Measurements from ENCODE around the gene ZNF180.
"Not testable (repeated sequence)": the region's sequence is repeated elsewhere in the genome, so short reads cannot be mapped to it uniquely, and the experiment has no call there.

The ZNF180 gene

DNA sequence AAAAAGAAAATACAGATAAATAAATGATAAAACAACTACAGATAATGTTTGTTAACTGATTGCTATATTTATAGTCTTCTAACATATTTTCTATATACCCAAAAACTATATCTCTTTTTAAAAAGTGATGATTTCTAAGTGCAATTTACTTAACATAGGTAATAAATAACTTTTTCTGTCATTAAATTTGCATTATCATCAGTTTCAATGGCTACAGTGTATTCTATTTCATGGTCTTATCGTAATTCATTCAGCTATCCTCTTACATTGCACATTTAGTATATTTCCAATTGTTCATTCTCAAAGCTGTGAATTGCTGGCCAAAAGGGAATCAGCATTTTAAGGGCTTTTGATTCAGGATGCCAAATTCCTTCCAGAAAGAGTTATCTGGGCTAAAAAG, 3.6 kb downstream of the ZNF180 start:
- DNase-seq (ENCODE audit: low read depth): no peak

DNA sequence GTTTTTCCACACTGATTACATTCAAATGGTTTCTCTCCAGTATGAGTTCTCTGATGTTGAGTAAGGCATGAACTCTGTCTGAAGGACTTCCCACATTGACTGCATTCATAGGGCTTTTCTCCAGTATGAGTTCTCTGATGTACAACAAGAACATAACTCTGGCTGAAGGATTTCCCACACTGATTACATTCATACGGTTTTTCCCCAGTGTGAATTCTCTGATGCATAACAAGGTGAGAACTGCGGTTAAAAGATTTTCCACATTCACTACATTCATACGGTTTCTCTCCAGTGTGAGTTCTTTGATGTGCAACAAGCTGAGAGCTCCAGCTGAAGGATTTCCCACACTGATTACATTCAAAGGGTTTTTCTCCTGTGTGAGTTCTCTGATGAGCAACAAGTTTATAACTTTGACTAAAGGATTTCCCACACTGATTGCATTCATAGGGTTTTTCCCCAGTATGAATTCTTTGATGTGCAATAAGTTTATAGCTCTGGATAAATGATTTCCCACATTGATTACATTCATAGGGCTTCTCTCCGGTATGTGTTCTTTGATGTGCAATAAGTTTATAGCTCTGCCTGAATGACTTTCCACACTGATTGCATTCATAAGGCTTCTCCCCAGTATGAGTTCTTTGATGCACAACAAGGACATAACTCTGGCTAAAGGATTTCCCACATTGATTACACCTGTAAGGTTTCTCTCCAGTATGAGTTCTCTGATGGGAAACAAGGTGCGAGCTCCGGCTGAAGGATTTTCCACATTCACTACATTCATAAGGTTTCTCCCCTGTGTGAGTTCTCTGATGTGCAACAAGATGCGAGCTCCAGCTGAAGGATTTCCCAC, 23.5 kb downstream of the ZNF180 start:
- DNase-seq (ENCODE audit: low read depth): no peak

DNA sequence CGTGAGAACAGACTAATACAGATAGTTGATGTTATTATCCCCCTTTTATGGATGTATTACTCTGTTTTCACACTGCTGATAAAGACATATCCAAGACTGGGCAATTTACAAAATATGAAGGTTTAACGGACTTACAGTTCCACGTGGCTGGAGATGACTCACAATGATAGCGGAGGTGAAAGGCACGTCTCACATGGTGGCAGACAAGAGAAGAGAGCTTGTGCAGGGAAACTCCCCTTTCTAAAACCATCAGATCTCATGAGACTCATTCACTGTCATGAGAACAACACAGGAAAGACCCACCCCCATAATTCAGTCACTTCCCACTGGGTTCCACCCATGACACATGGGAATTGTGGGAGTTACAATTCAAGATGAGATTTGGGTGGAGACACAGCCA, 31.6 kb downstream of the ZNF180 start:
- not testable (repeated sequence) for DNase-seq (ENCODE audit: low read depth)

DNA sequence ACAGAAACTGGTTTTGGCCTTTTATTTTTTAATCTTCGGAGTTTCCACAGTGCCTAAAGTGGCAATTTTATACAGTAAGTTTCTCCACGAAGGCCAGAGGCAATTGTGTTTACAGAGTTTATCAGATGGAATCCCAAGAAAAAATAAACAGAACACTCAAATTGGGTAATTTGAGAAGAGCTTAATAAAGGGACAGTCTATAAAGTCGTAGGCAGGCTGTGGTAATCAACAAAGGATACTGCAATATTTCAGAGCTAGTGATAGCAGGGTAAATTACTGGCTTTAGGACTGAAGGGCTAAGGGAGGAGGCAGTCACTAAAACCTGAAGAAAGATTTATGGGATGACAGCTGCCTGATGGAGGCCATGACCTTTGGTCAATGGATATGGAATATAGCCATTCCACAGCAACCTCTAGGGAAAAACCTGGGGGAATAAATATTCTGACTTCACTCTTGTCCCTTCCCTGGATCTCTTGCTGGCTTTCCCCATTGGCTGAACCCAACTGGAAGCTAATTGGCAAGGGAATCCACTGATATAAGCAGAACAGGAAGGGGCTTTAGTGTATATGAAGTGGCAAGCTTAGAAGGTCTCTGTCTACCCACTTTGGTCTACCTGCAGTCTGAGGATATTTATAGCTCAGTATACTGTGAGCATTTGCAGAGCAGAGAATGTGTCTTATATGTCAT, 37.6 kb downstream of the ZNF180 start:
- not testable (repeated sequence) for DNase-seq (ENCODE audit: low read depth)

DNA sequence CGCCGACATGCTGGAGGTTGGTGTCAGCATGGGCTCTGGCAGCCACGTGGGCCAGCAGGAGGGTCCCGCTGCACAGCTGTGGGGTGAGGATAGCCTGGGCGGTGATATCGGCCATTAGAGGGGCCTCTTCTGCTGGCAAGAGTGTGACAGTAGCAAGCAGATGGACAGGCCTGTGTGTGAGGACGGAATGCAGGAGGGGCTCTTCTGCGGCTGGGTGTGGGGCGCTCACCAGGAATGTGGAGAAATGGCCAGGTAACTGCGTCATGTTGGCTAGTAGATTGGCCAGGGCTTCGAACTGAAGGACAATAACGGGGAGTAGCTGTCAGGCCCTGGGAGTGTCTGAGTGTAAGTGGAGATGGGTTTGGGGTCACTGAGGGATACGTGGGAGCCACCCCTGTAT, 44.3 kb downstream of the ZNF180 start:
- not testable (repeated sequence) for DNase-seq (ENCODE audit: low read depth)

DNA sequence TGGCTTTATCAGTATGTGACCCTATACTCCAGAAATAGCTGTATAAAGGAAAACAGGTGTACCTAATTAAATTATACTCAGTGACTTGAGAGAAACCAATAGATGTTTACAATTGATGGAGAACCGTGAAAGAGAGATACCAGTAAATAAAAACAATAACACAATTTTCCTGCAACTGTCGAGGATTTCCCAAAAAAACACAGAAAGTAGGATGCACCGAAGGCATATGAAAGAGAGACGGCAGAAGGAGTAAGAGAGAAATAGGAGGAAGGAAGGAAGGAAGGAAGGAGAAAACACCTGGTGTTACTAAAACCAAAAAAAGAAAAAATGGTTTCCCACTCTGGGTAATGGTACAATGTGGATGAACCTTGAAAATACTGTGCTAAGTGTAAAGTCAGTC, 45.2 kb downstream of the ZNF180 start:
- no peak for DNase-seq (ENCODE audit: low read depth)

DNA sequence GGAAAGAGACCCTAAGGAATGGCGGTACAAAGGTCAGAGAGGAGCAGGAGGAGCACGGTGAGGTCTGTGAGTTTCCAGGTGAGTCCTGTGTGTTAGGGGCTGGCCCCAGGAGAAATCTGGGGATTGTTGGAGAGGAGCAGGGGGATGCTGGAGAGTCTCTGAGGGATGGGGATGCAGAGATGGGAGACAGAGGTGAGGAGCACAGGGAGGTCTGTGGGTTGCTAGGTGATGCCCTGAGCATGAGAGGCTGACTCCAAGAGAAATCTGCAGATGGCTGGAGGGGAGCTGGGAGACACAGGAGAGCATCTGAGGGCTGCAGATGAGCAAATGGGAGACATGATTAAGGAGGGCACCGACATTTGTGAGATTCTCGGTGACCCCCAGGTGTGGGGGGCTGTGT, 48.0 kb downstream of the ZNF180 start:
- DNase-seq (ENCODE audit: low read depth): no peak

DNA sequence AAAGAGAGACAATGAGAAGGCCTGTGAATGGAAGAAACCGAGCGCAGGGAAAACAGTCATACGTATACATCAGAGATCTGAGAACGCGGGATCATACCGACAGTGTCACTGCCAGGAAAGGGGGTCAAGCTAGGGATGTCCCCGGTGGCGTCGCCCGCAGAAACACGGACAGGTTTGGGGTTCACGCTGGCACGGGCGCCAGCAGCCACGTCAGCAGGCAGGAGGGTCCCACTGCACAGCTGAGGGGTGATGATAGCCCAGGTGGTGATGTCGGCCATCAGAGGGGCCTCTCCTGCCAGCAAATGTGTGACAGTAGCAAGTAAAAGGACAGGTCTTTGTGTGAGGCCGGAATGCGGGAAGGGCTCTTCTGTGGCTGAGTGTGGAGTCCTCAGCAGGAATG, 48.6 kb downstream of the ZNF180 start:
- no peak for DNase-seq (ENCODE audit: low read depth)

DNA sequence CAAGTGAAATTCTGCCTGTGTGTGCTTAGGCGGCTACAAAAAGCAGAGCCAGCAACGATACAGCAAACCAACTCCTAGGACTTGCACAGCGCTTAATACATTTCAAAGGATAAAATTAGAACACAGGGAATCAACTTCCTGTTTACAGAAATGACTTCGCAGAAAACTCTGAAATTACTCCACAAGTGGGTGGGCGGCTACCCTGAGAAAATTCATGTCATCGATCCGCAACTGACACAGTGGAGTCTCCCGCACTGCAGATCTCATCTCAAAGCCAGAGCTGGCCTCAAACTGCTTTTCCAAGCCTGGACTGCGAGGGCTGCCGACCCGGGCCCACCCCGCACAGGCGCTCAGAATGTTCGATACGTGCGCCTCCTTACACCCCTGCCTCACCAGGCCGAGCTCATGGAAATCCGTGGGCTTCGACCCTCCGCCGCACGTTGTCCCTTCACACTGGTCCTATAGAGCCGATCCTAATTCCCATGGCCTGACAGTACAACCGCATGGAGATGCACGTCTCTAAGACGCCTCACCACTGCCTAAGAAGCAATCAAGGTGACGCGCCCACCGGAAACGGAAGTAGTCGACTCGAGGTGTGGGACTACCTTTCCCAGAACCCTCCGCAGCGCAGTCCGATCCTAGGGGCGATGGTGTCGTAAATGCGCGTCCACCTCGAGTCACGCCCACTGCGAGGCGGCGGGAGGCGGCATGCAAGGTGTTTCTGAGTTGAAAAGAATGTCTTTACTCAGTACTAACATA, 52.2 kb downstream of the ZNF180 start, which contains the start of gene ZNF229:
Gene ZNF229, minus strand, starts transcription at position 557 of the 759 bp plus-strand sequence. CDS start 5,625 bp downstream, outside the sequence.
- peak; percentile 57 for DNase-seq (ENCODE audit: low read depth)

DNA sequence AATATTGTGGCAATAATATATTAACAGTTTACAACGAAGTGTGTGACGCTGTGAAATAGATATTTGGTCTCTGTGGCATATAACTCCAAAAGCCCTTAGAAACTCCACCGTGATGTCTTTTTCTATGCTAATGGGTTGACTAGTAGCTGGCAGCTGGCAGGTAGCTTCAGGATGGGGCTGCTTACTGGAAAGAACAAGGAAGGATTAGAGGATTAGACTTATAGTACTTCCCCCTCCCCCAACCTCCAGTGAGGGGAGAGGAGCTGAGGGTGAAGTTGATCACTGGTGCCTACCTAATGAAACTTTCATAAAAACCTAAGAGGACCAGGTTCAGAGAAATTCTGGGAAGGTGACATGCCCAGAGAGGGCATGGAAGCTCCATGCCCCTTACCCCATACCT, 61.9 kb downstream of the ZNF180 start:
- no peak for DNase-seq (ENCODE audit: low read depth)

DNA sequence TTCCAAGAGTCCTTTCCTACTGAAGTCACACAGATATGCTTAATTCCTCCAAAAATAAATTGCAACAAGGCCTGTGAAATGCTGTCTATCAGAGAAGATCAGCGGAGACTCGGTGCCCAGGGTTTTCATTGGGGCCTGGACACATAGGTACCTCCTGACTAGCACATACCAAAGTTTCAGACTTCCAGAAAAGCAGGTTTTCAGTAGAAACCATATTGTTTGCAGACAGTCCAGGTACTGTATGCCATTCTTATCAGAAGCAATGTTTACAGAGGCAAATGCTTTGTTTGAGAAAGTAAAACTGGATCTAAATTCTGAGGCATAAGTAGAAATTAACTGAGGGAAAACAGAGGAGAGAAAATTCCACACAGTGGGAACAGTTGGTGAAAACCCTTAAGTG, 64.9 kb downstream of the ZNF180 start:
- no peak for DNase-seq (ENCODE audit: low read depth)

DNA sequence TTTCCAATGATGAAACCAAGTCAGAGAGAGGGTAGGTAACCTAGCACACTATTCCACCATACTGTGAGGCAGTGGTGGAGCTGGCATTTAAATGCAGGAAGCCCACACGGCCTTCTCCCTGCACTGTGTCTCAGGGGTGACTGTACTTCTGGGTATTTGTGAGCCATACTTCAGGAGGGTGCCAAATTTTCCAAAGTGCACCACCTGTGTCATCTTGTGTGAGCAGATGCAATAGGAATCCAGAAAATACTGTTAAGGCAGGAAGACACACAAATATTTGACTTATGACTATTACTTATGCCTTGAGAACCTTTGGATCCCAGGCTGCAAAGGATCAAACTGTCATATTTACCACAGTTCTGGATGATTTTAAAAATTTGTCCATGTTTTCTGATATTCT, 69.4 kb downstream of the ZNF180 start:
- DNase-seq (ENCODE audit: low read depth): no peak
